Suppressor macrophage (primary cell): ENCODE measurements around the gene E2F6.
A peak's percentile ranks its signal among the peaks of the same experiment; 100 is the strongest.

Experiments used
- DNase-seq, 4 experiments: peaks; one replicate each; pipeline ENCODE4 v3.0.0-alpha.2; 2020 to 2022
- total RNA-seq, 17 experiments: gene quantifications; one replicate each; lab custom pipeline; 2026; ENCODE audit warnings: mixed read lengths in 6 of 17, inconsistent platforms in 3 of 17; lab: John Stamatoyannopoulos, UW

Gene E2F6, protein sequence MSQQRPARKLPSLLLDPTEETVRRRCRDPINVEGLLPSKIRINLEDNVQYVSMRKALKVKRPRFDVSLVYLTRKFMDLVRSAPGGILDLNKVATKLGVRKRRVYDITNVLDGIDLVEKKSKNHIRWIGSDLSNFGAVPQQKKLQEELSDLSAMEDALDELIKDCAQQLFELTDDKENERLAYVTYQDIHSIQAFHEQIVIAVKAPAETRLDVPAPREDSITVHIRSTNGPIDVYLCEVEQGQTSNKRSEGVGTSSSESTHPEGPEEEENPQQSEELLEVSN
- 5.2 to 22.8 (median 15.1) reads per million in 17 experiments for total RNA-seq

GRCh38 chr2:11465485-11466306 is at the start of gene E2F6:
TSS of gene E2F6 (minus strand) at chr2:11466161. CDS start at chr2:11465879, 282 bp downstream.
- peak; percentile 95 to 96 (median 96) for DNase-seq

DNA sequence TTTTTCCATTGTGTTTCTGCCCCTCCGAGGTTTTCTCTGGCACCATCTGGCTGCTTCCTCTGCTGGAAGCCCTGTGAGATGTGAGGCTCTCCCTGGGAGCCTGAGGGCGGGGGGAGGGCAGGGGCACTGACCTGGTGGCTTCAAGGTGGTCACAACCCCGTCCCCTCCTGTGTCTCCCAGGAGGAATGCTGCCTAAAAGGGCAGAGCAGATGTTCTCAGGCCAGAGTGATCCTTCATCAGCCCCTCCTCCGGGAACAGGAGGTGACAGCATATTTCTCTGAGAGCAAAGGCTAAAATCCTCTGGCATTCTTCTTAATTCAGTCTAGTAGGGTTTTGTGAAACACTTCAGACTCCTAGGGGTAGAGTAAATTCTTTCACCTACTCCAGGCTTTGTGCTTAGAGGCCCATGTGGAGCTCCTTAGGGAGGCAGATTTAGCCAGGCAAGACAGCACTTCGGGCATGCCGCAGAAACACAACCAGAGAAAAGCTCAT is 49.6 kb upstream of the E2F6 start:
- DNase-seq, result no peak

GRCh38 chr2:11514904-11515303 is 48.9 kb upstream of the E2F6 start:
- no peak for DNase-seq

- DNase-seq, result no peak
Observed at GRCh38 chr2:11514081-11514730, 48.2 kb upstream of the E2F6 start.

GRCh38 chr2:11513319-11513718 is 47.4 kb upstream of the E2F6 start:
- no peak for DNase-seq

DNA sequence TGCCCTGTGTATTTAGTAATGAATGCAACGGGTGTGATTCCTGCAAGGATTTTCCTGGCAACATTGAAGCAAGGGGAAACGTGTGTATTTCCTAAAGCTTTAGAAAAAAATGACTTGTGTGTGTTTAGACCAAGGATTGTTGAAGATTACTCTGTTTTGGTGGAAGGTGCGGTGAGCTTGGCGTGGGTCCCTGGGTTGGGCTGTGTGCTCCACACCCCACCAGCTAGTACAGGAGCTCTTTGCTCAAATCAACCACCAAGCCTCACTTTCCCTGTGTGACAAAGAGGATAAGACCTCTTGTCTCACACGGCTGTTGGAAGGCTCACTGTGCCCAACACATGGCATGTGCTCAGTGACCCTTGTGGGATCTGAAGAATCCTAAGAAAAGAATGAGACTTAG is 46.5 kb upstream of the E2F6 start:
- no peak for DNase-seq

GRCh38 chr2:11509657-11510360 is 43.8 kb upstream of the E2F6 start:
- no peak for DNase-seq

DNA sequence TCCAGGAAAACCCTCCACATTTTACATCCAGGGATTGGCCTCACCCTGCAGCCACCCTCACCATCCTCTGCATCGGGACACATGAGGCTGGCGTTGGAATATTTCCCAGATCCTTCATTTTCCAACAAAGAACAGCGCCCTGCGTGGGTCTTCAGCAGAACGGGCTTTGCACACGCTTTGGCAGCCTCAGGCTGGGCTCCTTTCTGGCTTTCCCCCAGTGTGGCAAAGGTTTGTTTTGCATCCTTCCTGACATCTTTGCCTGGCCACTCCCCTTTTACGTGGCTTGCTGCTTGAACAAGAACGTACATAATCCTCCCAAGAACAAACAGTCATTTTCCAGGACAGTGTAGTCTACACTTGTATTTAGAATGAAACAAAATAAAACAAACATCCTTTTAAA is 42.3 kb upstream of the E2F6 start:
- DNase-seq, result no peak

DNA sequence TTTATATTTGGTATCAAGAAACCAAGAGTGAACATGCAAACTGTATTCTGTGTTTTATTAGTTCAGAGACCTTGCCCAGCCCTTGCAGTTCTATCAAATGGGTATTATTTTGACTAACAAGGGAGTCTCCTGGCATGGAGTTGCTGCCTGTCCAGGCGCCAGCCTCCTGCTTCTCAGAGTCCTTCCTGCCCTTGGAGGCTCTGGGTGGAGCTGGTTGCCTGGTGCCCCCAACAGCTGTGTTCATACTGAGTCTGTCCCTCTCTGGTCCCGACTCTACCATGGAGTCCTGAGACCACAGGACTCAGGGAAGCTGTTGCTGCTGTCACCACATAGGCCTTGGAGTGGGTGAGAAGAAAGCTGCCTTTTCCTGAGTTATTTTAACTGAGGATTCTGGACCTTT is 41.6 kb upstream of the E2F6 start:
- no peak for DNase-seq

DNA sequence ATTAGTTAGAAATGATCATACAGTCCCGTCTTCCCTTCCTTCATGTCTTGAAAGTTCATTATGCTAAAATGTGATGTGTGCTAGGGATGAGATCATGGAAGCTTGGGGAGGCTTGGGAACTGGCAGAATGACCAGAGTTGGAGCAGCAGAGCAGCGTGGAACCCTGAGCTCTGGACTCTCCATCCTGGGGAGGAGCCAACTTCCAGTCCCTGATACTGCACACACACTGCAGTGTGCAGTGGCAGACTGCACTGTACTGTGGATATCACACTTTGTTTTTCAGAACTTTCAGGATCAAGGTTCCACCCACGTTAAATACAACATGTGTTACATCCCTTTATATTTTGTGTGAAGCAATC is 40.6 kb upstream of the E2F6 start:
- DNase-seq, result no peak

- DNase-seq, result no peak
Observed at GRCh38 chr2:11505652-11506610, 40.0 kb upstream of the E2F6 start.

GRCh38 chr2:11503354-11503927 is 37.5 kb upstream of the E2F6 start:
- no peak for DNase-seq

DNA sequence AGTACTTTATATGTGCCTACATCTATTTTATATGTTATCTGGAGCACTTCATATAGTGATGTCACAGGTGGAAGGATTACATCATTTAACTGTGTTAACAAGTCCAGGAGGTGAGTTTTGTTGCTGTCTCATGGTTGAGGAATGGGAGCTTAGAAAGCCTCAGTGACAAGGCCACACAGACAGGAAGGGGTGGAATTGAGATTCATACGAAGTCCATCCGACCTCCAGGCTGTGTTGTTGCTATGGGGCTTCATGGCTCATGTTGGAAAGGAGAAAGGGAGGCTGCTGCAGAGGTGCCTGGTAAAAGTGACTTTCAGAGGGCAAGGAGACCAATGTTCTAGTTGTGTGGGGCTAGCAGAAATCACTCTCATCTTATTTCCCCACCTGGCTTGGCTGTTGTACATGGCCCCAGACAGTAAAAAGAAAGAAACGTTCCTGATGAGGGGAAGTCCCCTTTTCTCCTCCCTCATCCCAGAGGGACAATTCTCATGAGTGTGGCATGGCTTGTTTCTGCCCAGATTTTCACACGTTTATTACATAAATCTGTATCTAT is 36.9 kb upstream of the E2F6 start:
- DNase-seq, result no peak

- DNase-seq, result no peak
Observed at GRCh38 chr2:11500702-11501303, 34.8 kb upstream of the E2F6 start.

- no peak for DNase-seq
Observed at GRCh38 chr2:11499081-11499743, 33.3 kb upstream of the E2F6 start.

DNA sequence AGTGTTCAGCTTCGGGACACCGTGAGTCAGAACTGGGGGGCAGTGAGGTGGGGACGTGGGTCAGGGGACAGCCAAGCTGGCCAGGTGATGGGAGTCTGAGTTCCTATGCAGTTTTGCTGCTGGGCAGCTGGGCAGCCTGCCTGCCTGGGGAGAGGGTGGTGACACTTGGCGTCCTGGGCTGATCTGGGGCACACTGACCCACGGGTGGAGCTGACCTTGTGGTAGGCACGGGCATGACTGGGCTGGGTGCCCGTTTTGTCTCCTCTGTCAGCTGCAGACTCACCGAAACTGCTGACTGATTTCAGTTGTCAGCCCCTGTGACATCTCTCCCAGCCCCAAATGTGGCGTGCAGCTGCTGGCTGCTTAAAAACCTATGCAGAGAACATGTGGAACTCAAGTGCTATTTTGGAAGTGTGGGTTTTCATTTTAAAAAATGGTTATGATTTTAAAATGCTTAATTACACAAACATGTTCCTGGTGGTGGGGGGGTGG is 32.6 kb upstream of the E2F6 start:
- DNase-seq, result no peak

DNA sequence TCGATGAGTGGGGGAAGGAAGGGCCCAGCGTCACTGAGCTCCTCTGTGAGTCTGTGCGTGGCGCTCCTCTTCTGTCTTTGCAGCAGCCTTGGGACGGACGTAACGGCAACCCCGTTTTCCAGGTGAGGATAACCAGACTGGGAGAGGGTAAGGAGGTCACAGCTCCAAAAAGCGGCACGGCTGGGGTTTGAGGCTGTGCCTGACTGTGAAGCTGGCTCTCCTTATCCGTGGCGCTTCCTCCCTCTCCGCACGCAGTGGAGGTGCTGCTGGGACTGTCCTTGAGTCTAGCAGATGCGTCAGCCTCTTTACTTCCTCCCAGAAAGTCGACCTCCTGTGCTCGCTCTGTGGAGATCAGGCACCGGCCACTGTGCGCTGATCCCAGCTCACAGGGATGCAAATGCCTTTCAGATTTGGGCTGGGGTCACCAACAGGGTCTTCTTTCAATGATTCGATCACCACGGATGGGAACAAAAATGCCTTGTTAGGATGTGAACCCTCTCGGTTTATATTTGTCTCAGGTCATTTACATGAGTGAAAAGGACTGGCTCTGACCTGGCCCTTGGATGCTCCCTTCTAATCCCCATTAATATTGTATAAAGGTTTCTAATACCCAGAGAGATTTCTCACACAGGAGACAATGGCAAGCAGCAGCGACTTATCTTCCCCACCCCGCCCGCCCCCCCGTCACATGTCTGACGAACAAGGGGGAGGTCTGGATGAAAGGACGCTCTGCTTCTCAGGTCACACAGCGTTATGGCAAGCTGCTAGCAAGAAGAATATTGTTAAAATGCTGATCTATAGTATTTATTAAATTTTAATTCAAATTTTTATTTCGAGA is 30.1 kb upstream of the E2F6 start:
- peak in 2 of 4 experiments; percentile 25 to 33 for DNase-seq

GRCh38 chr2:11494310-11494709 is 28.3 kb upstream of the E2F6 start:
- DNase-seq, result no peak

GRCh38 chr2:11493282-11493681 is 27.3 kb upstream of the E2F6 start:
- DNase-seq, result no peak
